ENCODE data around the gene GTF2E1. TPM values are rescaled to one million over a fixed set of nuclear protein-coding genes. Genes with fewer than 3 reads are reported as not detected.

Gene GTF2E1
- total and polyA plus RNA-seq, 10 of the 15 experiments (the other 5 are each of a cell fraction or from before 2014, with no cell fraction given), result 9.2 to 24.9 (median 16.2) TPM

- no peak overlapping the region for H3K9ac ChIP-seq (ENCODE audit: control insufficient read depth, insufficient read depth, low read length)
- H3K79me2 ChIP-seq (ENCODE audit: control insufficient read depth, insufficient read depth, low read length), result peaks cover 19% of the 10 kb centered on the region
- H3K36me3 ChIP-seq (ENCODE audit: control insufficient read depth in 2 of 2, insufficient read depth in 2 of 2, low read length in 1 of 2), result peaks cover 0 to 10% of the 10 kb centered on the region in 2 experiments; a peak in 2 of 4 replicates
- no peaks in the 10 kb centered on the region for H3K27me3 ChIP-seq (replicated peaks in 1 of 2; ENCODE audit: control insufficient read depth in 2 of 2, insufficient read depth in 2 of 2, low read length in 1 of 2)
- no peak overlapping the region for H3K4me2 ChIP-seq (ENCODE audit: control insufficient read depth, insufficient read depth)
- FAIRE-seq, result no peak
- no peaks in the 10 kb centered on the region for H4K20me1 ChIP-seq (ENCODE audit: control insufficient read depth, insufficient read depth)
- BruUV-seq (replicated peaks), result no TSS peak
- H3K27ac ChIP-seq (ENCODE audit: control insufficient read depth, insufficient read depth), result no peak overlapping the region
- WGBS (ENCODE audit: insufficient coverage, insufficient replicate concordance, low lambda C conversion rate, missing lambda C conversion rate), result 97% methylated on average over 2 of the region's 2 CpGs
- H3K4me3 ChIP-seq, result no peak overlapping the region
- SMC1A ChIA-PET (ENCODE audit: uncharacterized antibody, unreplicated experiment), result interaction anchor here (1.6 kb wide), 1 partner anchor 9 kb away, joined by 4 read pairs; no protein-coding TSS in a partner anchor
- peaks cover 4% of the 10 kb centered on the region; the same call in 2 of the 3 replicates for H3K9me3 ChIP-seq (replicated peaks; ENCODE audit: control insufficient read depth, insufficient read depth, low read length)
- intact Hi-C loops (cut with micrococcal nuclease; ENCODE audit: unreplicated experiment) (no loop called here), in situ Hi-C loops (cut with MboI) (no loop called here)
- RAD21 ChIA-PET (ENCODE audit: unreplicated experiment), result no interaction called here
- no peaks in the 10 kb centered on the region for H3K4me1 ChIP-seq (ENCODE audit: control insufficient read depth, insufficient read depth, low read length)
- H2AFZ ChIP-seq (ENCODE audit: control insufficient read depth, low read depth, low read length), result no peak overlapping the region
- POLR2A ChIA-PET, result no interaction called here
- CTCF ChIA-PET, result no interaction called here
- no peak for ATAC-seq
- DNase-seq (ENCODE audit: low read depth, low spot score), result no peak
- TF ChIP-seq GATAD2B (conservative IDR thresholded peaks at IDR 0.05; ENCODE audit: low read depth) (no peak), SREBF1 (IDR thresholded peaks at IDR 0.05; ENCODE audit: low read length) (no peak), ZBTB40 (IDR thresholded peaks at IDR 0.05; ENCODE audit: borderline replicate concordance) (no peak), MLLT1 (IDR thresholded peaks at IDR 0.05) (no peak), MEF2B (IDR thresholded peaks at IDR 0.05; ENCODE audit: partially characterized antibody, poor library complexity, severe bottlenecking) (no peak), YBX1 (IDR thresholded peaks at IDR 0.05) (no peak), CHD2 (IDR thresholded peaks at IDR 0.05; ENCODE audit: borderline replicate concordance, low read depth, low read length) (no peak), PAX5 (IDR thresholded peaks at IDR 0.05; ENCODE audit: borderline replicate concordance, low read depth, low read length) (no peak), PRDM15 (CRISPR knock-in tag; IDR thresholded peaks at IDR 0.05) (no peak), CTCF (IDR thresholded peaks at IDR 0.05 in 2 of 3, conservative IDR thresholded peaks at IDR 0.05 in 1 of 3; ENCODE audit: control insufficient read depth in 2 of 3, extremely low read depth in 1 of 3, insufficient read depth in 1 of 3, low read depth in 3 of 3, low read length in 3 of 3) (no peak)
Measured at GRCh38 chr3:120756061-120756460, 13.5 kb downstream of the GTF2E1 start.
